HG02870 (cell line): ENCODE measurements around the gene CDC42EP1.
"Not testable (repeated sequence)": the region's sequence is repeated elsewhere in the genome, so short reads cannot be mapped to it uniquely, and the experiment has no call there.

Experiments
- ATAC-seq: cut with Tn5 transposase; IDR thresholded peaks from one replicate; pipeline ENCODE4 v1.9.1; 2021; ENCODE audit warnings: mild to moderate bottlenecking, moderate library complexity; ENCODE audit not compliant: unreplicated experiment

CDC42EP1 gene

GRCh38 chr22:37559901-37560607, at the start of gene CDC42EP1:
Gene CDC42EP1 (plus strand): TSS chr22:37560480. CDS start chr22:37566350, 5,870 bp downstream.
- no peak for ATAC-seq

DNA sequence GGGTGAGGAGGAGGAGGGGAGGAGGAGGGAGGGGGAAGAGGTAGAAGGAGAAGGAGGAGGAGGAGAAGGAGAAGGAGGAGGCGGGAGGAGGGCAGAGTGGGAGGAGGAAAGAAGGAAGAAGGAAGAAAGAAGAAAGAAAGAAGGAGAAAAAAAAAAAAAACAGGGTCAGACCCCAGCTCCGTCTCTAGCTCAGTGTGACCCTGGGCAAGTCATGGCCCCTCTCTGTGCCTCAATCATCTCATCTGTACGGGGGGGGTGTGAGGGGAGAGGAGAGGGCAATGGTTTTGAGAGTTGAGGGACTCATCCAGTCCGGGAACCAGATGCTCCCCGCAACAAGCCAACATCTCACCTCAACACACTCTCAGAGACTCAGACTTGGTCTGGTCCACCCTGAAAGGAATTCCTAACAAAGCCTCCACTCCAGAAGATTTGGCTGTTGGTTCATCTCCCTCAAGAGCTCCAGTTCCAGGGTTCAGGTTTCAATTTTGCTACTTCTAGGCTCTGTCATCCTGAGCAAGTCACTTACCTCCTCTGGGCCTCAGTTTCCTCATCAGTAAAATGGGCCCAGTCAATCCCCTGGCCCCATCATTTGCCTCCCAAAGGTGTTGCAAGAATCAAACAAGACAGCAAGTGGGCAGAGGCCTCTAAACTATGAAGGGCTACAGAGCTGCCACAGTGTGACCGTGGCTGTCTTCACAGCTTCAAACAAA, 48.7 kb upstream of the CDC42EP1 start:
- no peak for ATAC-seq

DNA sequence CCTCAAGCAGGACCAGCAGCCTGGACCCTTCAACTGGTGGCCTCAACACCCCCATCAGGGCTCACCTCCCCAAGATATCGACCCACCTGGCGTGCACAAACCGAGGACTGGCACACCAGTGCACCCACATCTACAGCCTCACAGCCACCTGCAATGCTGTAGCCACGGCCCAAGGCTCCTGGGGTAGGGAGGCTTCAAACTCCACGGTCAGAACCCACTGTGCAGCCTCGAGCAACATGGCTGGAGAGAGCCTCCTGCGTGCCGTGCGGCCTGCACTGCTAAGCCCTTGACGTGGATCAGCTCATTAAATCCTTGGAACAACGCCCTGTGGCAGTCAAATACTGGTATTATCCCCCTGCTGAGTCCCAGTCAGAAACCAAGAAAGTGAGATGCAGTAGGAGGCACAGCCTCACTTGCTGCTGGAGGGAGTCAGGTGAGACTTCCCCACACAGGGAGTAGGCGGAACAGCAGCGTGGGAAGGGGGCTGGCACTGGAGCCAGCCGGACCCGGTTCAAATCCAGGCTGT, 45.7 kb upstream of the CDC42EP1 start:
- ATAC-seq, result no peak

- ATAC-seq, result no peak
Observed at GRCh38 chr22:37515901-37516300, 44.4 kb upstream of the CDC42EP1 start.

DNA sequence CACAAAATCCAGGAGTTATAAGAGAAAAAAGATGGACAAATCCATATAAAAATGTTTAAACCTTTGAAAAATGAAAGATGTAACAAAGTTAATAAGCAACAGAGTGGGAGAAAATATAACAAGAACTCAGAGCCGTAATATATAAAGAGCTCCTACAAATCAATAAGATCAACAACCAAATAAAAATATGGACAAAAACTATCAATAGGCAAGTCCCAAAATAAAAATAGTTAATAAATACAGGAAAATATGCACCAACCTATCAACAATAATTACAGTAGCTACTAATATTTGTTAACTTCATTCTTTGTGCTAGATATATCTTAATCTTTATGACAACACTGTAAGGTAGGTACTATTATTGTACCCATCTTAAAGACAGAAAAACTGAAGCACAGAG, 43.8 kb upstream of the CDC42EP1 start:
- no peak for ATAC-seq

- ATAC-seq, result no peak
Observed at GRCh38 chr22:37517826-37518450, 42.3 kb upstream of the CDC42EP1 start.

DNA sequence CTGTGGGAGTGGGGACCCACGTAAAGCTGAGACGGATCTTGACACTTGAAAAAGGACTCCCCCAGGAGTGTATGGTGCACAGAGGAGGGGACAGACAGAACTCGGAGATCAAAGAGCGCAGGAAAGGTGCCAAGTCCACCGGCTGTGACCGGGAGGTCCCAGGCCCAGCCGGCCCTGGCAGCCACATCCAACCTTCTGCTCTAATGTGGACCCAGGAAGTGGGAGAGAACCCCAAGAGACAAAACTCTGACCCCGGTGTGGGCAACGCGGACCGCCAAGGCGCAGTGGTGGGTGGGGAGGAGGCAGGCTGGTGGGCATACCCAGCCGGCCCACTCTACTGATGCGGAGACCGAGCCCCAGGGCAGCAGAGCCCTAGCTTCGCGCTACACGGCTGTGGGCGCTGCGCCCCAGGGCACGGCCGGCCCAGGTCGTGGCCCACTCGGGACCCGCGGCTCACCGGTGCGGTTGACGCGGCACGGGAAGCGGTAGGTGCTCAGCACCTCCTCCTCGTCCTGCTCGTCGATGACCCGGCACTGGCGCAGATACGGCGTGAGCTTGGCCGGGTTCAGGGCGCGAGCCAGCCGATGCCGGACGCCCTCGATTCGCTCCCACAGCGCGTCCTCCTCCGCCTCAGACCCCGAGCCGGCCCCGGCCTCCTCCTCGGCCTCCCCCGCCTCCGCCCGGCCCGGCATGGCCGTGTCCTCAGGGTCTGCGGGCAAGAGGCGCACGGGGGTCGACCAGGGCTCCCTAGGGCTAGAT, 41.6 kb upstream of the CDC42EP1 start:
- no peak for ATAC-seq

DNA sequence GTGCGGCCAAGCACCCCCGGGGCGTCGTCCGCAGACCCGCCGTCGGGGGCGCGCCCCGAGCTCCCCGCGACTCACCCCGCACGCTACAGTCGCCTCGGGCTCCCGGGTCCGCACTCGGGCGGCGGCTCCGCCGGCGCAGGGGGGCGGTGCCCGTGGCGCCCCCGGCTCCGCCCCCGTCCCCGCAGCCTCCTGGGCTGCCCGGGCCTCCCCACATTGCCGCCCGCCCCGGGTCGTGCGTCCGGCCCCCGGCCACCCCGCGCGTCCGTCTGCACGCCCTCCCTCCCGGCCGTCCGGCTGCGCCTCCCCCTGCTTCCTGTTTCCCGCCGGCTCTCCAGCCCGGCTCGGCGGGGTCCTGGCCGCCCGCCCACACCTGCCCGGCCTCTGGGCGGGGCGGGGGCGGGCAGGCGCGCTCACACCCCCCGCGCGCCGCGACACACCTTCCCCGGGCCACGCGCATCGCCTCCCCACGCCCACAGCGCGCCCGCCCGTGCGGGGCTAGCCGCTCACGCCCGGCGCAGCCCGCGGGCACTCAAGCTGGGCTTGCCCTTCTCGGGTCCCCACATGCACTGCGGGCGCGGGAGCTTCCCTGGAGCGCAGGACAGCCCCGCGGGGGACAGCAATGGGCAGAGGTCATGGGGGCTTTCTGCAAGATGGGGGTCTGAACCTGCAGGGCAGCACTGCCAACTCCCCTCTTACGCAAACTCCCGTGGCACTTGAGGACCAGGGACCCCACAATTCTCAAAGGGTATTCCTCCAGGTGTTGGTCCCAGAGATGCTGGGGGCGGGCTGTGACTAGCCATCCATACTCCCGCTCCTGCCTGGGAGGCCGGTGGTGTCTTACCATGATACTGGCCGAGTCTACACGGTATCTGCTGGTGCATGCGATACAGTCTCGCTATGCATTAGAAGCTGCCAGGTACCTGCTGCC, 40.7 kb upstream of the CDC42EP1 start, which contains the start of gene CARD10:
TSS of gene CARD10 (minus strand) at position 148 of the 928 bp plus-strand sequence. CDS start 215 bp downstream, outside the sequence.
- ATAC-seq, result no peak

DNA sequence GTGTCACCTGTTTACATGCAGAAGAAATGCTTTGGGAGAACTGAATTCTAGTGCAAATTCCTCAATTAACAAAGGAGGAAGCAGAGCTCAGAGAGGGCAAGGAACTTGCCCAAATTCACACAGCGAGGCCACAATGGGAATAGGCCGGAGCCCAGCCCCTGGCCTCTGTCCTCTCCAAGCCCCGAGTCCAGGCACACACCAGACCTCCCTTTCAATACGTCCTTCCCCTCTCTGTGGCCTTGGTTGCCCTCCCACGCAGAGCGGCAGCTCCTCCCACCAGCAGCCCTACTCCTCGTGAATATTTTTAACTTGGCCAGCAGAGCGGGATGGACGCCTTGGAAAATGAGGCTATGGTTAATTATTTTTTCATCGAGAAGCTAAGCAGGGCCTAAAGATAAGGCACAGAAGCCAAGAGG, 39.5 kb upstream of the CDC42EP1 start:
- ATAC-seq, result no peak

DNA sequence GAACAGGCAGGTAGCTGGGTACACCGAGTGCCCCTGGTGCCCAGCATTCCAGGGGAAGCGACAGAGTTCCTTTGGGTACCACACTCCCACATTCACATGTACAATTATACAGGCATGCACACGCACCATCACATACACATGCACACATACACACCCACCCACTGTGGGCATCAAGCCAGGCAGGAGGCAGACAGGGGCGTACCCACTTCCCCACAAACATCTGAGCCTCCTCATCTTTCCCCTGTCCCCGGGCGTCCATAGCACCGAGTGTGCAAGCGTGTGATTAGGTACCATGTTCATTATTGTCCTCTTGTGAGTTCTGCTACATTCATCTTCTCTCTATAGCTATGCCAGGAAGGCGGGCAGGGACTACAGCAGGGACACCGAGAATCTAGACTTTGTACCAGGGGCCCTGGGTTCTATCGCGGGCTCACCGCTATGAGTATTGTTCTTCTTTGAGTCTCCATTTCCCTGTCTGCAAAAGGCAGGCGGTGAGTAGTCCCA, 39.0 kb upstream of the CDC42EP1 start:
- ATAC-seq, result no peak

- no peak for ATAC-seq
Observed at GRCh38 chr22:37522482-37522881, 37.8 kb upstream of the CDC42EP1 start.

DNA sequence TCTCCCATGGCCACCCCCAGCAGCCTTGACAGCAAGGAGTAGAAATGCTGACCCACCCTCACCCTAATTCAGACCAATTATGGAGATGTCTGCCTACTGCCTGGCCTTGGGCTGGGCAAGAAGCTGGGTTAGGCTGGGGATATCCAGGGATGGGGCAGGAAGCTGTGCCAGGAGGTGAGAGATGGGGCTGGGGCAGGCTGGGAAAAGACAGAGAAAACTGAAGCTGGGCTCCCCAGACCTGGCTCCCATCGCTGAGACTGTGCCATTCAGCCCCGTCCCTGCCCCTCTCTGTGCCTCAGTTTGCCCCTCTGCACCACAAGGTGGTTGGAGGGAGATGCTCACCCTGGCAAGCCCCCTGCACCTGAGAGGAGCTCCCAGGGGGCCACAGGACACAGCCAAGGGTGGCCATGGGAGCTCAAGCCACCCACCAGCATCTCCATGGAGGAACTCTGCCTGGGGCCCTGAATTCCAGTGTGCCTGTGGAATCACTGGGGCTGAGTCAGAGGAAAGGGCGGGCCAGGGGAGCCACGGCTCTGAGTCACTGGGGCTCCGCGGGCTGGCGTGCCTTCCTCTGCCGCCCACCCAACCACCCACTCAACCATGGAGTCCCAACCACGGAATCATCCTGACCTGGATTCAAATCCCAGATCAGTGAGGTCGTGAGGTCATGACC, 35.1 kb upstream of the CDC42EP1 start:
- ATAC-seq, result no peak

- no peak for ATAC-seq
Observed at GRCh38 chr22:37525746-37526350, 34.4 kb upstream of the CDC42EP1 start.

DNA sequence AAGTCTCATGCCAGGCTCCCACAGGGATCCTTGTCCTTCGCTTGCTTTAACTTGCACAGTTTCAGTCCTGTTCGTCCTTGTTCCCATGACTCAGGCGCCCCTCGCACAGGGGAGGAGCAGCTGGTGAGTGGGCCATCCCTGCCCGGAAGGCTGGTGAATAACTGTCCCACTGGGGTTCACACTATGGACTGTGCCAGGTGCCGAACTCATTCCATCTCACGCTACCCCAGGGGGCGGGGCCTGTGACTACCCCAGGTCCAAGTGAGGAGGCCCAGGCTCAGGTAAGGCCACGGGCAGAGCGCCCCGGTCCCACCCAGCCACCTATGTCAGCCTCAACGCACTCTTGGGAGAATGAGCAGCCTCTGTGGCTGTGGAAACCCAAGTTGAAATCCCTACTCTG, 33.9 kb upstream of the CDC42EP1 start:
- ATAC-seq, result no peak

DNA sequence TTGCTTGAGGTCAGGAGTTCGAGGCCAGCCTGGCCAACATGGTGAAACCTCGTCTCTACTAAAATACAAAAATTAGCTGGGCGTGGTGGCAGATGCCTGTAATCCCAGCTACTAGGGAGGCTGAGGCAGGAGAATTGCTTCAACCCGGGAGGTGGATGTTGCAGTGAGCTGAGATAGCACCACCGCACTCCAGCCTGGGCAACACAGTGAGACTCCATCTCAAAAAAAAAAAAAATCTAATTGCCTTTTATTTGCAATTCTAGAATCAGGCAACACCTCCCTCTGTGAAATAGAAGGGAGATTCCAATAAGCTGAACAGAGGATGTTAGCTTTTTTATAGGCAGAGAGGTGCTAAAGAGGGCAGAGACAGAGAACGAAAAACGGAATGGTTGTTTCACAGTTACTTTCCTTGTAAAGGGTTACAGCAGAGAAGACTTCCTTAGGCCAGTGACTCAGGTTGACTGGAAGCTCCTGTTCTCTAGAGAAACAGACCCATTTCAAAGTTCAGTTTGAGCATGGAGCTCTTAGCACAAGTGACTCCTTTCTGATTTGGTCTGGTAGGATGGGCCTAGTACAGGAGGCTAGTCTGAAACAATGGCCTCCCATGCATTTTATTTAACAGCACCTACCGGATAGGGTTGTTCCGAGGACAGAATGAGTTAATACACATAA, 33.1 kb upstream of the CDC42EP1 start:
- not testable (repeated sequence) for ATAC-seq

DNA sequence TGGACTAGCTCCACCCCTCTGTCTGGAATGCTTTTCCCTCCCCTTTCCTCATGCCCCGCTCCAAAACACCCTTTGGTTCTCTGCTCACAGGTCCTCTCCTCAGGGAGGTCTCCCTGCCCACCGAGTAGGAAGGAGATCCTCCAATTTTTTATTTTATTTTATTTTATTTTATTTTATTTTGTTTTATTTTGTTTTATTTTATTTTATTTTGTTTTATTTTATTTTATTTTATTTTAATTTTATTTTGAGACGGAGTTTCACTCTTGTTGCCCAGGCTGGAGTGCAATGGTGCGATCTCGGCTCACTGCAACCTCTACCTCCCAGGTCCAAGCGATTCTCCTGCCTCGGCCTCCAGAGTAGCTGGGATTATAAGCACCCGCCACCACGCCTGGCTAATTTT, 32.3 kb upstream of the CDC42EP1 start:
- not testable (repeated sequence) for ATAC-seq

DNA sequence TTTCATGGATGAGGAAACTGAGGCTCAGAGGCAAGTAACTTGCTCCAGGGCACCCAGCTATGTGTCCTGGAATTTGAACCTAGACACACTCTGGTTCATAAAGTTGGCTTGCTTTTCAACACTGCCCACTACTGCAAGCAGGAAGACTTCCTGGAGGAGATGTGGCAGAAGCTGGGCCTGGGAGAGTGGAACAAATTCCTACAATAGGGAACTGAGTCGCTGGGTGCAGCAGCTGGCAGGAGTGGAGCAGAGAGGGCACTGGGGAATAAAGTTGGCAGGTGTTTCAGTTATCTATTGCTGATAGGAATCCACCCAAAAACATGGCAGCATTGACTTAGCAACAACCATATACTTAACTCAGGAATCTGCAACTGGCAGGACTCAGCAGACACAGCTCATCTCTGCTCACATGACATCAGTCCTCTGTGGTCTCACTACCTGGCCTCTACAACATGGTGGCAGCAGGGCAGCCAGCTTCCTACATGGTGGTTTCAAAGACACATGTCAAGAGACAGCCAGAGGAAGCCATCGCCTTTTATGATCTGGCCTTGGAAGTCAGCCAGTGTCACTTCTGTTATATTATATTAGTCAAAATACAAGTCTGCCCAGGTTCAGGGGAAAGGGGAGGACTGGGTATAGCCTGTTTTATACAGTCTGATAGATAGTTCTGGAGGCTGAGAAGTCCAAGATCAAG, 30.5 kb upstream of the CDC42EP1 start:
- ATAC-seq, result no peak
